ENCODE results near the gene LRRTM4. TPM values are rescaled to one million over a fixed set of nuclear protein-coding genes. Genes with fewer than 3 reads are reported as not detected.

The LRRTM4 gene
- total RNA-seq, result not detected in 2 replicates

GRCh38 chr2:77521931-77522470 lies at the start of gene LRRTM4:
TSS of gene LRRTM4 (minus strand) at chr2:77522376.
- intact Hi-C loops (cut with micrococcal nuclease), result no loop called here

GRCh38 chr2:77571545-77571944 lies 49.4 kb upstream of the LRRTM4 start:
- intact Hi-C loops (cut with micrococcal nuclease), result no loop called here

- intact Hi-C loops (cut with micrococcal nuclease), result no loop called here
Observed at GRCh38 chr2:77567723-77568122, 45.5 kb upstream of the LRRTM4 start.

- intact Hi-C loops (cut with micrococcal nuclease), result no loop called here
Observed at GRCh38 chr2:77566582-77566981, 44.4 kb upstream of the LRRTM4 start.

GRCh38 chr2:77566131-77566530 lies 44.0 kb upstream of the LRRTM4 start:
- intact Hi-C loops (cut with micrococcal nuclease), result no loop called here

GRCh38 chr2:77552956-77553355 lies 30.8 kb upstream of the LRRTM4 start:
- intact Hi-C loops (cut with micrococcal nuclease), result no loop called here

GRCh38 chr2:77538031-77538430 lies 15.9 kb upstream of the LRRTM4 start:
- intact Hi-C loops (cut with micrococcal nuclease), result no loop called here

- intact Hi-C loops (cut with micrococcal nuclease), result no loop called here
Observed at GRCh38 chr2:77522888-77523287, 712 bp upstream of the LRRTM4 start.

GRCh38 chr2:77521548-77521891 lies 656 bp downstream of the LRRTM4 start:
- intact Hi-C loops (cut with micrococcal nuclease), result no loop called here

GRCh38 chr2:77520641-77521547 lies 1.3 kb downstream of the LRRTM4 start:
- intact Hi-C loops (cut with micrococcal nuclease), result no loop called here

- intact Hi-C loops (cut with micrococcal nuclease), result no loop called here
Observed at GRCh38 chr2:77519888-77520506, 2.2 kb downstream of the LRRTM4 start.

GRCh38 chr2:77519164-77519887 lies 2.9 kb downstream of the LRRTM4 start:
- intact Hi-C loops (cut with micrococcal nuclease), result no loop called here

GRCh38 chr2:77518311-77518710 lies 3.9 kb downstream of the LRRTM4 start:
- intact Hi-C loops (cut with micrococcal nuclease), result no loop called here

- intact Hi-C loops (cut with micrococcal nuclease), result no loop called here
Observed at GRCh38 chr2:77513191-77513590, 9.0 kb downstream of the LRRTM4 start.

- intact Hi-C loops (cut with micrococcal nuclease), result no loop called here
Observed at GRCh38 chr2:77512507-77512906, 9.7 kb downstream of the LRRTM4 start.

GRCh38 chr2:77508511-77508910 lies 13.7 kb downstream of the LRRTM4 start:
- intact Hi-C loops (cut with micrococcal nuclease), result no loop called here

- intact Hi-C loops (cut with micrococcal nuclease), result no loop called here
Observed at GRCh38 chr2:77507657-77508056, 14.5 kb downstream of the LRRTM4 start.

GRCh38 chr2:77488141-77488540 lies 34.0 kb downstream of the LRRTM4 start:
- intact Hi-C loops (cut with micrococcal nuclease), result no loop called here

- intact Hi-C loops (cut with micrococcal nuclease), result loop anchor here (1.0 kb wide), 1 partner anchor 9 kb away; no protein-coding TSS in a partner anchor
Observed at GRCh38 chr2:77487074-77487803, 34.9 kb downstream of the LRRTM4 start.

GRCh38 chr2:77484026-77484425 lies 38.1 kb downstream of the LRRTM4 start:
- intact Hi-C loops (cut with micrococcal nuclease), result no loop called here

- intact Hi-C loops (cut with micrococcal nuclease), result no loop called here
Observed at GRCh38 chr2:77479895-77480294, 42.3 kb downstream of the LRRTM4 start.

Data from T-helper 2 cell treated with Interferon-gamma antibody and Interleukin-4, amounts not matched to agents 100 ng/mL and 5 ng/mL, for 36 hours (primary cell).